NCI-H2227 (cell line): Measurements from ENCODE around the gene DSE.

ENCODE experiments used
- DNase-seq: peaks from one replicate; lab custom pipeline; 2025; ENCODE audit not compliant: unreplicated experiment; lab: John Stamatoyannopoulos, UW

Gene DSE

GRCh38 chr6:116359835-116360234, 10.9 kb upstream of the DSE start:
- DNase-seq, result no peak

- DNase-seq, result no peak
Measured at GRCh38 chr6:116362276-116362675, 8.5 kb upstream of the DSE start.

- DNase-seq, result no peak
Measured at GRCh38 chr6:116363759-116364158, 7.0 kb upstream of the DSE start.

GRCh38 chr6:116364321-116364720, 6.4 kb upstream of the DSE start:
- no peak for DNase-seq

GRCh38 chr6:116365743-116366142, 5.0 kb upstream of the DSE start:
- DNase-seq, result no peak

GRCh38 chr6:116366740-116367275, 3.9 kb upstream of the DSE start:
- DNase-seq, result no peak

GRCh38 chr6:116369540-116369939, 1.2 kb upstream of the DSE start:
- DNase-seq, result no peak

GRCh38 chr6:116369964-116370759, 585 bp upstream of the DSE start:
- DNase-seq, result no peak

- peak; percentile 59 for DNase-seq
Measured at GRCh38 chr6:116371120-116371917, 572 bp downstream of the DSE start.

- DNase-seq, result no peak
Measured at GRCh38 chr6:116371918-116372209, 1.1 kb downstream of the DSE start.

- DNase-seq, result no peak
Measured at GRCh38 chr6:116373300-116373699, 2.6 kb downstream of the DSE start.

GRCh38 chr6:116373940-116374339, 3.2 kb downstream of the DSE start:
- no peak for DNase-seq

- no peak for DNase-seq
Measured at GRCh38 chr6:116374586-116374985, 3.8 kb downstream of the DSE start.

GRCh38 chr6:116375262-116375661, 4.5 kb downstream of the DSE start:
- DNase-seq, result no peak

GRCh38 chr6:116376149-116376548, 5.4 kb downstream of the DSE start:
- DNase-seq, result no peak

GRCh38 chr6:116379764-116380163, 9.0 kb downstream of the DSE start:
- DNase-seq, result no peak

- DNase-seq, result no peak
Measured at GRCh38 chr6:116380346-116380745, 9.6 kb downstream of the DSE start.

GRCh38 chr6:116381000-116381399, 10.3 kb downstream of the DSE start:
- DNase-seq, result no peak

- no peak for DNase-seq
Measured at GRCh38 chr6:116382587-116382986, 11.8 kb downstream of the DSE start.

- no peak for DNase-seq
Measured at GRCh38 chr6:116384727-116385458, 14.1 kb downstream of the DSE start.

- no peak for DNase-seq
Measured at GRCh38 chr6:116385459-116385802, 14.7 kb downstream of the DSE start.

GRCh38 chr6:116385921-116386320, 15.2 kb downstream of the DSE start:
- no peak for DNase-seq
